Smooth muscle cell (in vitro differentiated cells): ENCODE results near the gene TCL1B. TPM values are rescaled to one million over a fixed set of nuclear protein-coding genes. Genes with fewer than 3 reads are reported as not detected.
"Not testable (repeated sequence)": the region's sequence is repeated elsewhere in the genome, so short reads cannot be mapped to it uniquely, and the experiment has no call there.

Experiments
- DNase-seq: peaks from one replicate; lab custom pipeline; 2025; ENCODE audit not compliant: unreplicated experiment; lab: John Stamatoyannopoulos, UW
- H2AFZ ChIP-seq: fragments of 200-600 bp; sonication (generic); 2 replicates; pipeline ENCODE4 v1.6.0; 2016; ENCODE audit warnings: antibody characterized with exemption, low read depth, mild to moderate bottlenecking
- H3F3A ChIP-seq: fragments of 200-600 bp; sonication (generic); 2 replicates; pipeline ENCODE4 v1.6.0; 2017; ENCODE audit warnings: antibody characterized with exemption, low read depth
- H3K27ac ChIP-seq: fragments of 200-600 bp; sonication (generic); 2 replicates; pipeline ENCODE4 v1.5.1; 2016; ENCODE audit warnings: low read depth, mild to moderate bottlenecking
- H3K27me3 ChIP-seq: fragments of 200-600 bp; sonication (generic); 2 replicates; pipeline ENCODE4 v1.6.1; 2016; ENCODE audit warnings: low read depth, mild to moderate bottlenecking
- H3K36me3 ChIP-seq: fragments of 200-600 bp; sonication (generic); 2 replicates; pipeline ENCODE4 v1.5.1; 2016; ENCODE audit warnings: low read depth
- H3K4me1 ChIP-seq: fragments of 200-600 bp; sonication (generic); 2 replicates; pipeline ENCODE4 v1.5.1; 2016; ENCODE audit warnings: low read depth
- H3K4me2 ChIP-seq: fragments of 200-600 bp; sonication (generic); 2 replicates; pipeline ENCODE4 v1.6.0; 2016; ENCODE audit warnings: mild to moderate bottlenecking
- H3K4me3 ChIP-seq: fragments of 200-600 bp; sonication (generic); 2 replicates; pipeline ENCODE4 v1.5.1; 2016; ENCODE audit warnings: mild to moderate bottlenecking
- H3K79me2 ChIP-seq: fragments of 200-600 bp; sonication (generic); 2 replicates; pipeline ENCODE4 v1.6.0; 2016; ENCODE audit warnings: low read depth, mild to moderate bottlenecking
- H3K9ac ChIP-seq: fragments of 200-600 bp; sonication (generic); 2 replicates; pipeline ENCODE4 v1.6.0; 2016; ENCODE audit warnings: low read depth
- H3K9me3 ChIP-seq: fragments of 200-600 bp; sonication (generic); replicated peaks from 2 replicates; pipeline ENCODE4 v1.5.1; 2016; ENCODE audit warnings: low read depth
- H4K20me1 ChIP-seq: fragments of 200-600 bp; sonication (generic); 2 replicates; pipeline ENCODE4 v1.6.0; 2016; ENCODE audit warnings: low read depth
- CTCF ChIP-seq: fragments of 200-600 bp; sonication (generic); IDR thresholded peaks from 2 replicates; pipeline ENCODE4 v1.5.1; 2017; ENCODE audit warnings: borderline replicate concordance, mild to moderate bottlenecking, antibody characterized with exemption; ENCODE audit not compliant: insufficient read depth, poor library complexity, severe bottlenecking
- WGBS: methylation state at CpG from one replicate; pipeline ENCODE4 v1.1.7; 2016; ENCODE audit warnings: low lambda C conversion rate; 5-methylcytosine and 5-hydroxymethylcytosine counted together
- polyA plus RNA-seq: library from polyadenylated mRNA; unstranded; fragments of >200 nt; fragmentation: Nextera tagmentation; extraction: Ambion mirVana; gene quantifications from 2 replicates; pipeline ENCODE4 v1.2.1, GENCODE V29; 2016
- total RNA-seq: library from RNA; depleted of rRNA; stranded (reverse); fragments of >200 nt; gene quantifications from 2 replicates; pipeline ENCODE4 v1.2.3, GENCODE V29; 2014

The TCL1B gene
- total and polyA plus RNA-seq, 2 experiments from 2014 or later, result not detected

- H3K9ac ChIP-seq, result no peak overlapping the region
- WGBS, result 90% methylated on average over 6 of the region's 6 CpGs
- H3F3A ChIP-seq, result no peaks in the 10 kb centered on the region
- TF ChIP-seq CTCF, result no peak
- no peaks in the 10 kb centered on the region for H3K4me1 ChIP-seq
- no peak overlapping the region for H3K27ac ChIP-seq
- H3K9me3 ChIP-seq, result peaks cover 3% of the 10 kb centered on the region
- H4K20me1 ChIP-seq, result no peaks in the 10 kb centered on the region
- no peak overlapping the region for H3K4me3 ChIP-seq
- H3K27me3 ChIP-seq, result no peaks in the 10 kb centered on the region
- H3K79me2 ChIP-seq, result no peaks in the 10 kb centered on the region
- no peak for DNase-seq
- H3K36me3 ChIP-seq, result no peaks in the 10 kb centered on the region
- no peak overlapping the region for H2AFZ ChIP-seq
- H3K4me2 ChIP-seq, result no peak overlapping the region
Observed at GRCh38 chr14:95727056-95727700, 41.0 kb downstream of the TCL1B start.

- not testable (repeated sequence) for H3K4me2 ChIP-seq, H3K79me2 ChIP-seq, H3K4me1 ChIP-seq, H3K27me3 ChIP-seq, H2AFZ ChIP-seq, H3K9me3 ChIP-seq, H3F3A ChIP-seq, H4K20me1 ChIP-seq, H3K27ac ChIP-seq, DNase-seq, H3K9ac ChIP-seq, H3K4me3 ChIP-seq, H3K36me3 ChIP-seq
- 90% methylated on average over 8 of the region's 8 CpGs for WGBS
Observed at GRCh38 chr14:95729402-95730028, 43.3 kb downstream of the TCL1B start.

GRCh38 chr14:95730126-95730525, 43.9 kb downstream of the TCL1B start:
- no peaks in the 10 kb centered on the region for H3K79me2 ChIP-seq
- no peaks in the 10 kb centered on the region for H3K9me3 ChIP-seq

GRCh38 chr14:95733212-95733611, 47.0 kb downstream of the TCL1B start:
- Histone ChIP-seq H3K9me3 (no peaks in the 10 kb centered on the region), H3K4me1 (no peaks in the 10 kb centered on the region), H3F3A (no peaks in the 10 kb centered on the region), H3K36me3 (no peaks in the 10 kb centered on the region), H3K27me3 (peaks cover 4% of the 10 kb centered on the region), H2AFZ (no peak overlapping the region), H3K4me3 (no peak overlapping the region), H4K20me1 (no peaks in the 10 kb centered on the region), H3K27ac (no peak overlapping the region), H3K4me2 (no peak overlapping the region), H3K9ac (no peak overlapping the region), H3K79me2 (no peaks in the 10 kb centered on the region)
- TF ChIP-seq CTCF, result no peak
- DNase-seq, result no peak
- WGBS, result 89% methylated on average over 1 of the region's 1 CpG

More at GRCh38 chr14:95730126-95730525, 43.9 kb downstream of the TCL1B start:
- Histone ChIP-seq H4K20me1 (no peaks in the 10 kb centered on the region), H3K4me2 (no peak overlapping the region), H3K27ac (no peak overlapping the region), H2AFZ (no peak overlapping the region), H3K9ac (no peak overlapping the region), H3K36me3 (no peaks in the 10 kb centered on the region), H3K4me1 (no peaks in the 10 kb centered on the region), H3K4me3 (no peak overlapping the region), H3K27me3 (peaks cover 4% of the 10 kb centered on the region), H3F3A (no peaks in the 10 kb centered on the region)
- TF ChIP-seq CTCF, result no peak
- 86% methylated on average over 5 of the region's 5 CpGs for WGBS
- no peak for DNase-seq
